OCI-LY3 (cell line): ENCODE measurements around the gene TPCN1.

Experiments
- EZH2phosphoT487 ChIP-seq: fragments of 200-600 bp; shearing (Covaris generic); IDR thresholded peaks from 2 replicates; pipeline ENCODE4 v1.6.1; 2018; ENCODE audit warnings: antibody characterized with exemption, mixed run types, low read depth
- TF ChIP-seq, protein P1 (sequence below): fragments of 200-600, 300-600 bp; sonication (generic); IDR thresholded peaks from 2 replicates; pipeline ENCODE4 v1.5.1; 2014; ENCODE audit warnings: antibody characterized with exemption, low read length, low read depth

DNA sequence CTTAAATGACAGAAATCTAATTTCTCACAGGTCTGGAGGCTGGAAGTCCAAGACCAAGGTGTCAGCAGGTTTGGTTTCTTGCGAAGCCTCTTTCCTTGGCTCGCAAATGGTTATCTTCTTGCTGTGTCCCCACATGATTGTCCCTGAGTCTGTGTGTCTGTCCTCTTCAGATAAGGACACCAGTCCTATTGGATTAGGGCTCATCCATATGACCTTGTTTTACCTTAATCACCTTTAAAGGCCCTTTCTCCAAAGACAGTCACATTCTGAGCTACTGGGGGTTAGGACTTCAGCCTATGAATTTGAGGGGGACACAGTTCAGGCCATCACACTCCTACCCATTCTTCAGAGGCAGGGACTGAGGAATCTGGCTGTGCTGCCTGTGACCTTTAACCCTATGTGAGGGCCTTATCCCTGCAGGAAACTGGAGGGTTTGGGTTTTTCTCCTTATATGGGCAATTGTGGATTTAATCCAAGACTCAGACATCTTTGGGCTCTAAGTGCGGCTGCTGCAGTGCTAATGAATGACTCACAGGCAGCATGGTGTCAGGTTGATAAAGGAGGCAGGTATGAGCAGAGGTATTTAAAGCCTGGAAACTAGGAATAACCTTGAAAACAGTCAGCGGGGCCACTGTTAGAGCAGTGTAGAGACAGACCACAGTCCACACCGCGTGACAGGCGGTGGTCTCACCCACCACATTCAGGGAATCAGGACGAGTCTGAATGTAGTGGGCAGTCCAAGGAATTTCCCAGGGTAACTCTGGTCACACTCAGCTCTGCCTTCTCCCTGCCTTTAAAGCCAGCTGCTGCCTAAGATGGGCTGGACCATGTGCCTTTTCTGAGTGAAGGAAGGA is 10.2 kb downstream of the TPCN1 start:
- TF ChIP-seq EZH2phosphoT487, result no peak
- TF ChIP-seq, protein P1, sequence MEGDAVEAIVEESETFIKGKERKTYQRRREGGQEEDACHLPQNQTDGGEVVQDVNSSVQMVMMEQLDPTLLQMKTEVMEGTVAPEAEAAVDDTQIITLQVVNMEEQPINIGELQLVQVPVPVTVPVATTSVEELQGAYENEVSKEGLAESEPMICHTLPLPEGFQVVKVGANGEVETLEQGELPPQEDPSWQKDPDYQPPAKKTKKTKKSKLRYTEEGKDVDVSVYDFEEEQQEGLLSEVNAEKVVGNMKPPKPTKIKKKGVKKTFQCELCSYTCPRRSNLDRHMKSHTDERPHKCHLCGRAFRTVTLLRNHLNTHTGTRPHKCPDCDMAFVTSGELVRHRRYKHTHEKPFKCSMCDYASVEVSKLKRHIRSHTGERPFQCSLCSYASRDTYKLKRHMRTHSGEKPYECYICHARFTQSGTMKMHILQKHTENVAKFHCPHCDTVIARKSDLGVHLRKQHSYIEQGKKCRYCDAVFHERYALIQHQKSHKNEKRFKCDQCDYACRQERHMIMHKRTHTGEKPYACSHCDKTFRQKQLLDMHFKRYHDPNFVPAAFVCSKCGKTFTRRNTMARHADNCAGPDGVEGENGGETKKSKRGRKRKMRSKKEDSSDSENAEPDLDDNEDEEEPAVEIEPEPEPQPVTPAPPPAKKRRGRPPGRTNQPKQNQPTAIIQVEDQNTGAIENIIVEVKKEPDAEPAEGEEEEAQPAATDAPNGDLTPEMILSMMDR, result no peak
